NT2/D1 (cell line): ENCODE results near the gene SGMS2.

Experiments
- YY1 ChIP-seq: IDR thresholded peaks from 2 replicates; pipeline ENCODE4 v1.6.1; 2011; ENCODE audit not compliant: insufficient read length, insufficient read depth
- ZNF274 ChIP-seq: IDR thresholded peaks from 2 replicates; pipeline ENCODE4 v1.6.1; 2011; ENCODE audit warnings: mild to moderate bottlenecking, low read depth, low read length

- no peak for TF ChIP-seq YY1
- TF ChIP-seq ZNF274, result no peak
Measured at GRCh38 chr4:107845681-107846080, 20.9 kb downstream of the SGMS2 start.
